Endothelial cell (in vitro differentiated cells): ENCODE measurements around the gene HSD17B10. TPM values are rescaled to one million over a fixed set of nuclear protein-coding genes. Genes with fewer than 3 reads are reported as not detected.
"Not testable (repeated sequence)": the region's sequence is repeated elsewhere in the genome, so short reads cannot be mapped to it uniquely, and the experiment has no call there.

Experiments
- DNase-seq: peaks from one replicate; pipeline ENCODE4 v3.0.0; 2021; ENCODE audit warnings: low spot score
- H3K27ac Mint-ChIP-seq: one replicate; pipeline ENCODE4 v1.8.0; 2021; ENCODE audit warnings: mixed read lengths, inconsistent platforms; ENCODE audit not compliant: unreplicated experiment
- H3K27me3 Mint-ChIP-seq: one replicate; pipeline ENCODE4 v1.8.0; 2021; ENCODE audit warnings: mild to moderate bottlenecking, moderate library complexity, mixed read lengths, inconsistent platforms; ENCODE audit not compliant: unreplicated experiment
- H3K36me3 Mint-ChIP-seq: one replicate; pipeline ENCODE4 v1.8.0; 2021; ENCODE audit warnings: mild to moderate bottlenecking, low read depth, mixed read lengths, inconsistent platforms; ENCODE audit not compliant: unreplicated experiment
- H3K4me1 Mint-ChIP-seq: one replicate; pipeline ENCODE4 v1.8.0; 2021; ENCODE audit warnings: mild to moderate bottlenecking, mixed read lengths, inconsistent platforms; ENCODE audit not compliant: unreplicated experiment
- H3K4me3 Mint-ChIP-seq: one replicate; pipeline ENCODE4 v1.8.0; 2021; ENCODE audit warnings: mild to moderate bottlenecking, mixed read lengths, inconsistent platforms; ENCODE audit not compliant: unreplicated experiment
- H3K9me3 Mint-ChIP-seq: one replicate; pipeline ENCODE4 v1.8.0; 2021; ENCODE audit warnings: mixed read lengths, inconsistent platforms; ENCODE audit not compliant: unreplicated experiment
- CTCF ChIP-seq: fragments of 200-600 bp; sonication (generic); IDR thresholded peaks from one replicate; pipeline ENCODE4 v1.5.0; 2021; ENCODE audit warnings: antibody characterized with exemption; ENCODE audit not compliant: unreplicated experiment
- total RNA-seq: library from RNA; stranded (reverse); fragmentation: NEBNext Ultra II Directional; extraction: Animal tissue kit (Norgen Biotek cat#: 25700); gene quantifications from one replicate; pipeline ENCODE4 v1.2.1, GENCODE V29; 2021; ENCODE audit not compliant: unreplicated experiment

HSD17B10 gene
- total RNA-seq, 1 donor from 2014 or later: 81.1 TPM

- TF ChIP-seq CTCF: no peak
- Mint-ChIP-seq H3K4me1 (peaks cover 7% of the 10 kb centered on the region), H3K27me3 (peaks cover 2% of the 10 kb centered on the region), H3K4me3 (peak within 1 kb of the TSS; percentile 97), H3K9me3 (no peaks in the 10 kb centered on the region), H3K27ac (peak within 1 kb of the TSS; percentile 100), H3K36me3 (peaks cover 9% of the 10 kb centered on the region)
- no peak for DNase-seq
These were observed 11.3 kb downstream of the HSD17B10 start, which contains the start of gene RIBC1 for GRCh38 chrX:53422861-53423306. Gene RIBC1, plus strand, starts transcription at chrX:53422873. Its CDS starts 3,404 bp downstream, at chrX:53426277.

GRCh38 chrX:53422086-53422860 is 11.9 kb downstream of the HSD17B10 start, which contains the start of gene SMC1A:
Gene SMC1A, minus strand, starts transcription at chrX:53422654. Its CDS starts 54 bp downstream, at chrX:53422600.
- peak within 1 kb of the TSS; percentile 100 for H3K27ac Mint-ChIP-seq
- no peak for TF ChIP-seq CTCF

GRCh38 chrX:53421772-53422085 is 12.4 kb downstream of the HSD17B10 start:
- H3K4me1 Mint-ChIP-seq: peaks cover 7% of the 10 kb centered on the region
- no peaks in the 10 kb centered on the region for H3K9me3 Mint-ChIP-seq
- DNase-seq: no peak
- H3K4me3 Mint-ChIP-seq: peak overlapping the region; percentile 97
- TF ChIP-seq CTCF: no peak
- peaks cover 4% of the 10 kb centered on the region for H3K36me3 Mint-ChIP-seq
- peaks cover 2% of the 10 kb centered on the region for H3K27me3 Mint-ChIP-seq
- H3K27ac Mint-ChIP-seq: peak overlapping the region; percentile 100

More at GRCh38 chrX:53422086-53422860, 11.9 kb downstream of the HSD17B10 start, which contains the start of gene SMC1A:
- Mint-ChIP-seq H3K27me3 (peaks cover 2% of the 10 kb centered on the region), H3K36me3 (peaks cover 4% of the 10 kb centered on the region), H3K4me1 (peaks cover 7% of the 10 kb centered on the region), H3K9me3 (no peaks in the 10 kb centered on the region), H3K4me3 (peak within 1 kb of the TSS; percentile 97)
- peak; percentile 91 for DNase-seq

- Mint-ChIP-seq H3K4me1 (peaks cover 7% of the 10 kb centered on the region), H3K36me3 (peaks cover 4% of the 10 kb centered on the region), H3K27ac (peak overlapping the region; percentile 64), H3K4me3 (peak overlapping the region; percentile 97), H3K9me3 (no peaks in the 10 kb centered on the region), H3K27me3 (peaks cover 2% of the 10 kb centered on the region)
- DNase-seq: no peak
- TF ChIP-seq CTCF: no peak
These were observed 13.0 kb downstream of the HSD17B10 start for GRCh38 chrX:53421125-53421524.

GRCh38 chrX:53420351-53420750 is 13.8 kb downstream of the HSD17B10 start:
- not testable (repeated sequence) for H3K9me3 Mint-ChIP-seq, H3K4me1 Mint-ChIP-seq, H3K4me3 Mint-ChIP-seq, H3K27me3 Mint-ChIP-seq, DNase-seq, H3K36me3 Mint-ChIP-seq, H3K27ac Mint-ChIP-seq
